NCI-H345 treated with DMSO at 0.1 percent for 48 hours (cell line): ENCODE data around the gene TMPRSS2.
"Not testable (repeated sequence)": the region's sequence is repeated elsewhere in the genome, so short reads cannot be mapped to it uniquely, and the experiment has no call there.

Experiments used
- DNase-seq: peaks from one replicate; lab custom pipeline; 2025; ENCODE audit not compliant: unreplicated experiment; lab: John Stamatoyannopoulos, UW

The TMPRSS2 gene

DNA sequence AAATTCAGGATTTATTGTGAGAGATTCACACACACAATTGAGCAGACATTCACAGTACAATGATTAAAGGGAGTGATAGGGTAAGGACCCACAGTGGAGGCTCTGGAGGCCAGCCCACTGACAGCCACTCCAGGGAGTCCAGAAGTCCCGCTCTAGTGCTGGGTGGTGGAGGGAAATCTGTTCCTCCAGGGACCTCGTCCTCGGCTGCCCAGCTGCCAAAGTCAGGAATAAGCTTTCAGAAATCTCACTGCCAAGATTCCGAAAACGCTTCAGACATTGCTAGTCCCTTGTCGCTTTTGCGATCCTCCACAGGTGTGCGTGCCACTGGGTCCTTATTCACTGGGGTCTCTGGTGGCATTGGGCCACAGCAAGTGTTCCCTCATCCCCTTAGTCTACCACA is 79.6 kb downstream of the TMPRSS2 start:
- no peak for DNase-seq

- no peak for DNase-seq
Observed at GRCh38 chr21:41427556-41427955, 80.4 kb downstream of the TMPRSS2 start.

DNA sequence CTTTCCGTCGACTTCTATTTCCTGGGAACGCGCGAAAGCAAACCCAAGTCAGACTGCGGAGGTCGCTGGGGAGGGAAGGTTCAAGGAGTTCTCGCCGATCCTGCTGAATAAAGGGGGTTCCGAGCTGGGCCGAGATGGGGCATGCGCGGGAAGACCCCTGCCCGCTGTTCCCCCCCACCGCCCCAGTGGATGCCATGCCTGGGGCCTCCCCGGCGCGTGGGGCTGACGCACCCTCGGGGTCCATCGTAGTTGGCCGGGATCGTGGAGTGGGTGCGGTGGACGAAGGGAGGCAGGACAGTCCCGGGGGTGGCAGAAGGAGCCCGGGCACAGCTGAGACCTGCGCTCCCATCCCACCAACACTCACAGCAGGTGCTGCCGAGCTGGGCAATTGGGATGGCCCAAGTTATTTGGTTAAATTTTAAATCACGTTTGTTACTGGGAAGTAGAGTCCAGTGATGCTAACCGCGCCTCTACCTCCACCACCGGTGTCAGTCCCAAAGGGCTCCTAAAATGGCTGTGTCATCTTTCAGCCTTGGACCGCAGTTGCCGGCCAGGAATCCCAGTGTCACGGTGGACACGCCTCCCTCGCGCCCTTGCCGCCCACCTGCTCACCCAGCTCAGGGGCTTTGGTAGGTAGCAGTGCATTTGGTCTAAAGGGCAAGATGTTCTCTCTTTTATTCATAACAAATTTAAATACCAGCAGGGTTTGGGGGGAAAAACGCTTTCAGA is 81.1 kb downstream of the TMPRSS2 start:
- DNase-seq: no peak

- DNase-seq: no peak
Observed at GRCh38 chr21:41425954-41426675, 81.8 kb downstream of the TMPRSS2 start, which contains the start of gene MX1. TSS of gene MX1 (plus strand) at chr21:41426239. CDS start at chr21:41432071, 5,832 bp downstream.

DNA sequence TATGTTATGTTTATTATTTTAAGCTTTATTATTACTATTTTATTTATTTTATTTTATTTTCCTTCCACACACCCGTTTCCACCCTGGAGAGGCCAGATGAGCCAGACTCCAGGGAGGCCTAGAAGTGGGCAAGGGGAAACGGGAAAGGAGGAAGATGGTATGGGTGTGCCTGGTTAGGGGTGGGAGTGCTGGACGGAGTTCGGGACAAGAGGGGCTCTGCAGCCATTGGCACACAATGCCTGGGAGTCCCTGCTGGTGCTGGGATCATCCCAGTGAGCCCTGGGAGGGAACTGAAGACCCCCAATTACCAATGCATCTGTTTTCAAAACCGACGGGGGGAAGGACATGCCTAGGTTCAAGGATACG is 82.4 kb downstream of the TMPRSS2 start:
- DNase-seq: no peak

DNA sequence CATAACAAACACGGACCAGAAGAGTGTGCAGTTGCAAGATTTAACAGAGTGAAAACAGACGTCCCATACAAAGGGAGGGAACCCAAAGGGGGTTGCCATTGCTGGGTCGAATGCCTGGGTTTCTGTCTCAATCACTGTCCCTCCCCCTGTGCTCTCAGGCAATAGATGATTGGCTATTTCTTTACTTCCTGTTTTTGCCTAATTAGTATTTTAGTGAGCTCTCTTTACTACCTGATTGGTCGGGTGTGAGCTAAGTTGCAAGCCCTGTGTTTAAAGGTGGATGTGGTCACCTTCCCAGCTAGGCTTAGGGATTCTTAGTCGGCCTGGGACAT is 84.7 kb downstream of the TMPRSS2 start:
- not testable (repeated sequence) for DNase-seq

DNA sequence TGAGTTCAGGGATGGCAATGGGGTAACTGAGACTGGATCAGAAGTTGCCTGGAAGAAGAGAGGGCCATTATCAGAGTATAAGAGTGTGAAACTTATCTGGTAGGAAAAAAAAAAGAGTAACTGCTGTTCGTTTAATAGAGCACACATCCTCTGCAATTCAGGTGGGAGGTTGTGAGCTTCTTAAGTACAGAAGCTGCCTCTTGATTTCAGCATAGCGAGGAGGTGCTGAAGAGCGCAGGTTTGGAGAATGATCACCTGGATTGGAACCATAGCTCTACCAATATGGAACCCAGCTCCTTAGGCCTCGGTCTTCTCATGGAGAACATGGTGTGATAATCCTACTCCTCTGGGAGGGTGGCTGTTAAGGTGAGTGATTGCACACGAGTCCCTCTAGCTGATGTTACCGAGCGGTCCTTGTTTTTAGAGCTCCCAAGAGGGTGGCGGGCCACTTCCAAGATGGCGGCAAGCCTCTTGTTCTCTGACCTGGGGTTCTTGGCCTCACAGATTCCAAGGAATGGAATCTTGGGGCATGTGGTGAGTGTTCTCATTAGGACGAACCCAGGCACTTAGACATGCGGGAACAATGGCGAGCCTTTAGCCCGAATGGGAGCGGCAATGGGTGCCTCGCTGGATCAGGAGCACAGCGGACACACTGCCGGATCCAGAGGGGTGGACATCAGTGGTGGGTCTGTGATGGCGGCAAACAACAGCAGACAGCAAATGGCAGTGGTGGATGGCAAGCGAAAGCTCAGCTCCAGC is 85.2 kb downstream of the TMPRSS2 start:
- DNase-seq: no peak

GRCh38 chr21:41420998-41421397 is 87.0 kb downstream of the TMPRSS2 start:
- not testable (repeated sequence) for DNase-seq

GRCh38 chr21:41419921-41420862 is 87.8 kb downstream of the TMPRSS2 start:
- peak; percentile 40 for DNase-seq

DNA sequence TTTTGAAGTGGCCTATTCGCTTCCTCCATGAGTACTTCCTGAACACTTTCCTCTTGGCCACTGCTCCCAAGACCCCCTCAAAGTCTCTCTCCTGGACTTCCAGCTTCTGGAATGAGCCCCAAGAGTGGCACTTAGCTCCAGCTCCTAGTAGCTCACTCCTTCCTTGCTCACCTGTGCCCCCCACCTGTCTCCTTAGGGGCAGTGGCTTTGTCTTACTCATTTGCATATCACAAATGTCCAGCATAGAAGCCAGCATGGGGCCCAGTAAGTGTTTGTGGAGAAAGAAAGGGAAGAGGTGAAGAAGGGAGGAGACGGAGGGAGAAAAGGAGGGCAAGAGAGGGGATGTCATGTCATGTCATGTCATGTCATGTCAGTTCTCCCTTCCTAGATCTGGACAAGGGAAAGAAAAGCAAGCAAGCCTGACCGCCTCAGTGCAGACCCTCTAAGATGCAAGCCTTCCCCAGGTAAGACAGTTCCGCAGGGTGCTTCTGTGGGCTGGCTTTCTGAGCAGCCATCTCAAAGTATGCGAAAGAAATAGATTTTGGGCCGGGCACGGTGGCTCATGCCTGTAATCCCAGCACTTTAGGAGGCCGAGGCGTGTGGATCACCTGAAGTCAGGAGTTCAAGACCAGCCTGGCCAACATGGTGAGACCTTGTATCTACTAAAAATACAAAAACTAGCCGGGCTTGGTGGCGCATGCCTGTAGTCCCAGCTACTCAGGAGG is 88.8 kb downstream of the TMPRSS2 start:
- no peak for DNase-seq

- DNase-seq: no peak
Observed at GRCh38 chr21:41418393-41418792, 89.6 kb downstream of the TMPRSS2 start.

DNA sequence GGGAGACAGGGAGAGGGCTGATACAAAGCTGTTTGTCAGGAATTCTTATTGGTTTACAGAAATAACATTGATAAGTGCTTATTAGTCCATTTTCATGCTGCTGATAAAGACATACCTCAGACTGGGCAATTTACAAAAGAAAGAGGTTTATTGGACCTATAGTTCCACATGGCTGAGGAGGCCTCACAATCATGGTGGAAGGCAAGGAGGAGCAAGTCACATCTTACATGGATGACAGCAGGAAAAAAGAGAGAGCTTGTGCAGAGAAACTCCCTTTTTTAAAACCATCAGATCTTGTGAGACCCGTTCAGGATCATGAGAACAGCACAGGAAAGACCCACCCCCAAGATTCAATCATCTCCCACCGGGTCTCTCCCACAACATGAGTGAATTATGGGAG is 90.5 kb downstream of the TMPRSS2 start:
- not testable (repeated sequence) for DNase-seq
